Peyer's patch (tissue), 4 donors: Measurements from ENCODE around the gene CDH23.

ENCODE experiments used
- CTCF ChIP-seq, 6 experiments: fragments of 450-650 bp in 4 of 6; fragments of 200-600 bp in 2 of 6; sonication (generic) in 1 of 6; IDR thresholded peaks; one replicate each; pipeline ENCODE4 v1.5.1; 2017 to 2019; ENCODE audit warnings: antibody characterized with exemption in 6 of 6, mild to moderate bottlenecking in 3 of 6, moderate library complexity in 1 of 6
- POLR2A ChIP-seq, 2 donors: fragments of 450-650 bp; IDR thresholded peaks; one replicate each; pipeline ENCODE4 v1.5.1; 2017; ENCODE audit warnings: antibody characterized with exemption in 2 of 2, mild to moderate bottlenecking in 2 of 2, moderate library complexity in 2 of 2

GRCh38 chr10:71572962-71573361, 176.2 kb downstream of the CDH23 start:
- TF ChIP-seq CTCF (IDR thresholded peaks at IDR 0.05) (no peak), POLR2A (IDR thresholded peaks at IDR 0.05) (no peak)
